T47D (cell line): ENCODE results near the gene CCDC47.

Source experiments
- DNase-seq, 2 experiments: peaks; one replicate each; pipeline versions ENCODE4 v3.0.0 to v3.0.0-alpha.2; 2011 to 2012; ENCODE audit warnings: low read depth in 1 of 2, low spot score in 1 of 2
- JUND ChIP-seq: IDR thresholded peaks from 2 replicates; pipeline ENCODE4 v1.6.1; 2012; ENCODE audit warnings: low read depth
- in situ Hi-C: cut with HindIII; loops from 2 replicates; pipeline ENCODE4 v1.10.0; 2016; ENCODE audit warnings: low sequenced_read_pairs, low pct_unique_long_range_greater_than_20kb

The CCDC47 gene, protein sequence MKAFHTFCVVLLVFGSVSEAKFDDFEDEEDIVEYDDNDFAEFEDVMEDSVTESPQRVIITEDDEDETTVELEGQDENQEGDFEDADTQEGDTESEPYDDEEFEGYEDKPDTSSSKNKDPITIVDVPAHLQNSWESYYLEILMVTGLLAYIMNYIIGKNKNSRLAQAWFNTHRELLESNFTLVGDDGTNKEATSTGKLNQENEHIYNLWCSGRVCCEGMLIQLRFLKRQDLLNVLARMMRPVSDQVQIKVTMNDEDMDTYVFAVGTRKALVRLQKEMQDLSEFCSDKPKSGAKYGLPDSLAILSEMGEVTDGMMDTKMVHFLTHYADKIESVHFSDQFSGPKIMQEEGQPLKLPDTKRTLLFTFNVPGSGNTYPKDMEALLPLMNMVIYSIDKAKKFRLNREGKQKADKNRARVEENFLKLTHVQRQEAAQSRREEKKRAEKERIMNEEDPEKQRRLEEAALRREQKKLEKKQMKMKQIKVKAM

DNA sequence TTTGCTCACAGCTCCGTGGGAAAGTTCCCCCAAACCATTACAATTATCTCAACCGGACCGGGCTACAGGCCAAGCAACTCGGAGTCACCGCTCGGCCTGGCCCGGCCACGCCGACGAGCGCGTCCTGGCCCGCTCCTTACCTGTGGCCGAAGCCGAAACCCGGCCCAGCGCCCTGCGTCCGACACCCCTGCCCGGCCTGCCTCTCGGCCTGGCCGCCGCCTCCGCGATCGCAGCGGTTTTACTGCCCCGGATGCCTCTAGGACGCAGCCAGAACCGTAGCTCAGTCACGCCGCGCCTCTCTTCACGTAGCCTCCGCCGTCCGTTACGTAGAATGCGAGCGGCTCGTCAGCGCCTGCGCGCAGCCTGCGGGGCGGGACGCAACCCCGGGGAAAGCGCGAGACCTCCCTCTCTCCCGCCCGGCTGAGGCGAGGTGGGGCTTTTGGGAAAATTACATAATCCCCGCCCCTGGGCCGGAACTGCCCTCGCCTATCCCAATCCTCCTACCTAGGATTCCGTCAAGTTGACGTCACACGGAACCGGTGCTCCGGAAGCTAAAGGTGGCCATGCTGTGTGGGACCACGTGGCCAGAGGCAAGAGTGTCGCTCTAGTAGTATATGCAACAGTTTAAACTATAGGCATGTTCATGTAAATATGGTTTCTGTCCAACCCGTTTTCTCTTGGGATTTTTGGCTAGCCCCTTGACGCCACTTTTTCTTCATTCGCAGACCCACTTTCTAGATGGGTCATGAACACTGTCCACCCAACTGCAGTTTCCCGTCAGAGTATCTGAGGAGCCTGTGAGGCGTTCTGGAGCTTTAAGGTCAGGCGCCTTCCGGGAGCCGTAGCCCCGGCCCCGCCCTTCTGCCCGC is at the start of gene CCDC47:
TSS of gene CCDC47 (minus strand) at position 326 of the 869 bp plus-strand sequence. CDS start 7,422 bp downstream, outside the sequence.
- peak; percentile 99 to 100 for DNase-seq

GRCh38 chr17:63822537-63822936 is 49.1 kb upstream of the CCDC47 start:
- in situ Hi-C loops: no loop called here
- no peak for TF ChIP-seq JUND
- no peak for DNase-seq

More for the DNA sequence above, at the start of gene CCDC47:
- in situ Hi-C loops: no loop called here
- TF ChIP-seq JUND: no peak

DNA sequence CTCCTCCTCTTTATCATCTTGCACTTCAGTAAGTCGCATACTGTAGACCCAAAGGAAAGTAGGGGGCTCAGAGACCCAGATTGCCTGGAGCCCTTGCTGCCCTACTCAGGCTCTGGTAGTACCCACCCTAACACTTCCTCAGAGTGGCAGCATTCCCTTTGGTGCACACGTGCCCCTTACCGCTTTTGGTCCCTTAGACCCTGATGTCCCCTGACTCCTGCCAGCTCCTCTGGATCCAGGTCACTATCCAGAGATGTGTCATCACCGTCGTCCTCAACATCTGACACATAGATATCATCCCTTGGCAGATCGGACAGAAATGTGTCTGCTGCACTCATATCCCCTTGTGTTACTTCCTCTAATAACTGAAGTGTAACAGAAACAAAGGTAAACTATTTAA is 48.4 kb upstream of the CCDC47 start:
- DNase-seq: no peak
- in situ Hi-C loops: no loop called here
- no peak for TF ChIP-seq JUND

DNA sequence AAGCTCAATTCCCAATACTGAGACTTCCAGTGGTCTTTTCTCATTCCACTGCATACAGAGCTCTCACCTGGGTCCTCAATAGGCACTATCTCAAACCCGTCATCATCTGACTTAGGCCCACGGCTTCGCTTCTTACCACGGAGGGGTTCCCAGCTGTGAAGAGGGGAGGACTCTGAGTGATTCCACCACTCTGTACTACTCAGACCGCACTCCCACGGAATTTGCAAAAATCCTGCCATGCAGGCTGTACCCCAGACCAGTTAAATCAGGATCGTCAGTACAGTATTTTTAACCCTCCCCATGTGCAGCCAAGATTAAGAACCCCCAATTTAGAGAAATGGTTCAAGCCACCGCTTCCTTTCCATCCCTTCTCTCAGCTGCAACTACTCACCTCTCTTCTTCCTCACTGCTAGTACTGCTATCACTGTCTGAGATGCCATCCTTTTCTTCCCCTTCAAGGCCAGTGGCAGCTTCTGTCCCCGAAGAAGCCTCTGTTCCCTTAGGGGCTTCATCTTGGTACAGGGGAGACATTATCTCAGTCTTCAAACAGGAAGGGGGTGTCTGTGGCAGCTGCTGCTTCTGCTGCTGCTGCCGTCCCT is 47.7 kb upstream of the CCDC47 start:
- DNase-seq: no peak
- TF ChIP-seq JUND: no peak
- in situ Hi-C loops: no loop called here

DNA sequence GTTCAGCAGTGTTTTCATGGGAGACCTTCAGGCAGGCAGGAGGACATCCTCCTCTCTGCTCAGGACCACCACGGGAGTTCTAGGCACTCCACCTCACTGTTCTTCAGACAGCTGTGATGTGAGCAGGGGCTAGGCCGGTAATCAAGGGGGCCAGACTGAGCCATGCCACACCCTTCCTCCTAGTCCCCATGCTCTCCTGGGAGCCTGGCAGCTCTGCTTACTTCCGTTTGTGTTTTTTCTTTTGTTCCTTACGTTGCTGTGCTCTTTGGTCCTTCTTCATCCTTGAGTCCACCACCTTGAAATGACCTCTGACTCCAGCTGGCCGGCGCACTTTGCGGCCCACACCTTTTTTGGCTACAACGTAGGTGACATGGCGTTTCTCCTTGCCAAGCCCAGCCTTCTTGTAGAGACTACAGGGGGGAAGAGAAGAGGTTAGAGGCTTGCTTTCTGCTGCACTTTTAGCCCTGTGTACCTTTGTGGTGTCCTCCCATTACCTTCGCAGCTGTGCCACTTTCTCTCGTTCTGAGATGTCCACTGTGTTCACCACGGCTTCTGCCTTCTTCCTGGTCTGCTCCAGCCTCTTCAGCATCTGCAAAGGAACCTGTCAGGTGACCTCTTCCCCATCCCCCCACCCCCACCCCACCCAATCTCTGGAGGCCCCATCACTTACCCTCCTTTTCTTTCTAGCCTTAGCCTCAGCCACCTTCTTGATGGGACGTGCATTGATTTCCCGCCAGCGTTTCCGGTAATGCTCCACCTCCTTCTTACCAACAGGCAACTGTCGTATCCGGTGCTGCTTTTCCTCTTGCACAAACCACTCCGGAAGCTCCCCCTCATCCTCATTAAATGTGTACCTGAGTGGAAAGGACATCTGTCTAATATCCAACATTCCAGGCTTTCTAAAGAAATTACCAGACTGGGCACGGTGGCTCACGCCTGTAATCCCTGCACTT is 46.5 kb upstream of the CCDC47 start:
- no peak for DNase-seq
- no peak for TF ChIP-seq JUND
- in situ Hi-C loops: no loop called here

- no peak for TF ChIP-seq JUND
- in situ Hi-C loops: no loop called here
- no peak for DNase-seq
Measured at GRCh38 chr17:63819131-63819530, 45.7 kb upstream of the CCDC47 start.

DNA sequence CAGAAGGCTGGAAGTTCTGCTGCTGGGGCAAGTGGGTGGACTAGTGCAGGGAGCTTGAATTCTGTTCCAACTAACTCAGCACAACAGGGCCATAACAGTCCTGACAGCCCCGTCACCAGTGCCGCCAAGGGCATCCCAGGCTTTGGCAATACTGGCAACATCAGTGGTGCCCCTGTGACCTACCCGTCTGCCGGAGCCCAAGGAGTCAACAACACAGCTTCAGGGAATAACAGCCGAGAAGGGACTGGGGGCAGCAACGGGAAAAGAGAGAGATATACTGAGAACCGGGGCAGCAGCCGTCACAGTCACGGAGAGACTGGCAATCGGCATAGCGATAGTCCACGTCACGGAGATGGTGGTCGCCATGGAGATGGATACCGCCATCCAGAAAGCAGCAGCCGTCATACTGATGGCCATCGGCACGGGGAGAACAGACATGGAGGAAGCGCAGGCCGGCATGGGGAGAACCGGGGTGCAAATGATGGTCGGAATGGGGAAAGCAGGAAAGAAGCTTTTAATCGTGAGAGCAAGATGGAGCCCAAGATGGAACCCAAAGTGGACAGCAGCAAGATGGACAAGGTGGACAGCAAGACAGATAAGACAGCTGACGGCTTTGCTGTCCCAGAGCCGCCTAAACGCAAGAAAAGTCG is 44.5 kb upstream of the CCDC47 start:
- DNase-seq: no peak
- in situ Hi-C loops: no loop called here
- TF ChIP-seq JUND: no peak

GRCh38 chr17:63816669-63817068 is 43.3 kb upstream of the CCDC47 start:
- in situ Hi-C loops: no loop called here
- DNase-seq: no peak
- no peak for TF ChIP-seq JUND

DNA sequence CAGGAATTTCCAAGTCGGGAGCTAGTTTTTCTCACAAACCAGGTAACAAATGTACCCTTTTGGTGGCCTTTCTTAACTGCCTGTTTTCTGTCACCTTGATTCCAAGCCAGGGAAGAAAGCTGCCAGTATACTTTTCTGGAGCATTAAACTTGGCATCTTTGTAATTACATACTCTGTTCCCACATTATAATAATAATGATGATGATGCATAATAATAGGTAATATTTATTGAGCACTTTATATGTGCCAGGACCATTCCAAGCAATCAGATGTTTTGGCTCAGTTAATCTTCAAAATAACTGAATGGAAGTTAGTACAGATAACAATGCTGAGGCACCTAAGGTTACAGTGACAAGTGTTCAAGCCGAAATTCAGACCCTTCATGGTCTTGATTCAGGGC is 42.7 kb upstream of the CCDC47 start:
- no peak for TF ChIP-seq JUND
- in situ Hi-C loops: no loop called here
- no peak for DNase-seq

DNA sequence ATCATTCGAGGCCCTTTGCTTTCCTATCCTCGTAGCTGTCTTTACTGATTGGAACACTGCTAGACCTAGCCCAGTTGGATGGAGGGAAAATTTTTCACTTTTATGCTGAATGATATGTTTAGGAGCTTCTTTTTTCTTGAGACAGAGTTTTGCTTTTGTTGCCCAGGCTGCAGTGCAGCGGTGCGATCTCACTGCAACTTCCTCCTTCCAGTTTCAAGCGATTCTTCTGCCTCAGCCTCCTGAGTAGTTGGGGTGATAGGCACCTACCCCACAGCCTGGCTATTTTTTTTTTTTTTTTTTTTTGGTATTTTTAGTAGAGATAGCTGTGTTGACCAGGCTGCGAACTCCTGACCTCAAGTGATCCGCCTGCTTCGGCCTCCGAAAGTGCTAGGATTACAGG is 36.6 kb upstream of the CCDC47 start:
- TF ChIP-seq JUND: no peak
- in situ Hi-C loops: no loop called here
- no peak for DNase-seq

DNA sequence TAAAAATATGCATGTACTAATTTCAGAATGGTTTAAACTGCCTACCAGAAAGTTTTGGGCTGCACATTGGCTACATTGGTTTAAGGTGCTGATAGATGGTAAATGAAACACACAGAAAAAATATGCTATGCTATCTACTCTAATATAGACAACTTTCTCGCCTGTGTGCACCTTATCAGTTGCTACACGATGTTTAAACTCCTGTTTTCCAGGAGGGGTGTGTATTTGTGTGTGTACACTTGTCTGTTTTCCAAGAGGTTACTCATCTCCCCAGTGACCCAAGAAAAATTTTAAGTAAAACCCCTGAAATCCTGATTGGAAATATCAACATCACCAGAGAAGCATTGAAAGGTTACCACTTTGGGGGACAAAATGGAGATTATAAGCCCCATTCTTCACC is 32.2 kb upstream of the CCDC47 start:
- in situ Hi-C loops: no loop called here
- no peak for DNase-seq

GRCh38 chr17:63804328-63804727 is 30.9 kb upstream of the CCDC47 start:
- TF ChIP-seq JUND: no peak
- in situ Hi-C loops: no loop called here
- DNase-seq: no peak

More for the DNA sequence above, 32.2 kb upstream of the CCDC47 start:
- TF ChIP-seq JUND: no peak
